Ammon's horn (tissue), 1 donor: Measurements from ENCODE around the gene KIFAP3.
"Not testable (repeated sequence)": the region's sequence is repeated elsewhere in the genome, so short reads cannot be mapped to it uniquely, and the experiment has no call there.

Experiments
- DNase-seq: peaks from one replicate; pipeline ENCODE4 v3.0.0-alpha.2; 2016; ENCODE audit warnings: low spot score

The KIFAP3 gene

GRCh38 chr1:170063109-170063826 is 11.2 kb downstream of the KIFAP3 start:
- no peak for DNase-seq

DNA sequence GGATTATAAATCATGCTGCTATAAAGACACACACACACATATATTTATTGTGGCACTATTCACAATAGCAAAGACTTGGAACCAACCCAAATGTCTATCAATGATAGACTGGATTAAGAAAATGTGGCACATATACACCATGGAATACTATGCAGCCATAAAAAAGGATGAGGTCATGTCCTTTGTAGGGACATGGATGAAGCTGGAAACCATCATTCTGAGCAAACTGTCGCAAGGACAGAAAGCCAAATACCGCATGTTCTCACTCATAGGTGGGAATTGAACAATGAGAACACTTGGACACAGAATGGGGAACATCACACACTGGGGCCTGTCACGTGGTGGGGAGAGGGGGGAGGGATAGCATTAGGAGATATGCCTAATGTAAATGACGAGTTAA is 12.8 kb downstream of the KIFAP3 start:
- not testable (repeated sequence) for DNase-seq

- not testable (repeated sequence) for DNase-seq
These were observed 14.4 kb downstream of the KIFAP3 start for GRCh38 chr1:170060015-170060520.

- DNase-seq = no peak
These were observed 25.2 kb downstream of the KIFAP3 start for GRCh38 chr1:170049176-170049800.

- no peak for DNase-seq
These were observed 26.0 kb downstream of the KIFAP3 start for GRCh38 chr1:170048515-170048914.

- no peak for DNase-seq
These were observed 30.3 kb downstream of the KIFAP3 start for GRCh38 chr1:170044187-170044586.

DNA sequence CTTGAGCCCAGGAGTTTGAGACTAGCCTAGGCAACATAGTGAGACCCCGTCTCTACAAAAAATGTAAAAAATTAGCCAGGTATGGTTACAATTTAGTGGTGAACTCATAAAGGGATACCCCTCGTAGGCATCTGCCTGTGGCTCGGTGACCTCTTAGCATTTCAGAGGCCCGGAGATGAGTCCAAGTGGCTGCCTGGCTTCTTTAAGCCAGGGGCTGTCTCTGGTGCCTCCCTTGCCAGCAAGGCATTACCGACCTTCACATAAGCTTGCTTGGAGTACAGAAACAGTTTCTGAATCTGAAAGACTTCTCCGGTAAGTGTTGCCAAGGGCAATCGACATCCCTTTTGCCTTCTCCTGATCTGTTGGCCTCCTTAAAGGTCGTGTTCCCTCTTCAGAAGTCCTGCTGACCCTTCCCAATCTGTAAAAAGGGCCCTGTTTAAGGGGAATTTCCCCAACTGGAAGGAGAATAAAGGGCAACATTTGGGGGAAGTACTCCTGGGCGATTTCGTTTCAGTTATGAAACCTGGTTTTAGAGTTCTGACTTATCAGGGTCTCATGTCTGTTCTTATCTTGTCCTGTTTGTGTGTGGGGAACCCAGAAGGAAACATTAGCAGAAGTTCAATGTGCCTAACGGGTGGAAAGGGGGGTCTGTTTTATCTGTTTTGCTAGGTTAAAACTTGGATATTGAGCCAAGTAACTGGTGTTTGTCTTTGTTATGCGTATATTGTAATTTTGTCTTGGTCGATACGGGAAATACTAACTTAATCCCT is 32.9 kb downstream of the KIFAP3 start:
- no peak for DNase-seq

- no peak for DNase-seq
These were observed 41.8 kb downstream of the KIFAP3 start for GRCh38 chr1:170032531-170033280.

DNA sequence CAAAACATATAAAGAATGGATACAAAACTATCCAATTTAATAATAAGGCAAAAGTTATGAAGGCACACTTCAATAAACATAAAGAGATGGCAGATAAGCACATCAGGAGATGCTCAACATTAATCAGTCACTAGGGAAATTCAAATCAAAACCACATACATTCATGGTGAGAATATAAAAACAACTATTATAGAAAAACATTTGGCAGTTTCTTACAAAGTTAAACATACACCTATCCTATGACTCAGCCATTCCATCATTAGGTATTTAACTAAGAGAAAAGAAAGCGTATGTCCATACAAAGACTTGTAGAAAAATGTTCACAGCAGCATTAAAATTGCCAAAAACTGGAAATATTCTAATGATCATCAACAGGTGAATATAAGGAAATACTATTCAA is 44.3 kb downstream of the KIFAP3 start:
- DNase-seq = no peak

DNA sequence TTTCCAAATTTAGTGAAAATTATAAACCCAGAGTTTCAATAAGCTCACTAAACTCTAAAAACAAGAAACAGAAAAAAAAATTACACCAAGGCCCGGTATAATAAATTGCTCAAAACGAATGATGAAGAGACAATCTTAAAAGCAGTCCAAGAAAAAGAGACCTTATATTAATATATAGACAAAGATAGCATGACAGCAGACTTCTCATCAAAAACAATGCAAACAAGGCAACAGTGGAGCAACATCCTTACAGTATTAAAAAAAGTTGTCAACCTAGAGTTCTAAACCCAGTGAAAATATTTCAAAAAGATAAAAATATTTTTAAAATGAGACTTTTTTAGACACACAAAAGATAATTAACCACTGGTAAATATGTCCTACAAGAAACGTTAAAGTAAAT is 46.7 kb downstream of the KIFAP3 start:
- no peak for DNase-seq

DNA sequence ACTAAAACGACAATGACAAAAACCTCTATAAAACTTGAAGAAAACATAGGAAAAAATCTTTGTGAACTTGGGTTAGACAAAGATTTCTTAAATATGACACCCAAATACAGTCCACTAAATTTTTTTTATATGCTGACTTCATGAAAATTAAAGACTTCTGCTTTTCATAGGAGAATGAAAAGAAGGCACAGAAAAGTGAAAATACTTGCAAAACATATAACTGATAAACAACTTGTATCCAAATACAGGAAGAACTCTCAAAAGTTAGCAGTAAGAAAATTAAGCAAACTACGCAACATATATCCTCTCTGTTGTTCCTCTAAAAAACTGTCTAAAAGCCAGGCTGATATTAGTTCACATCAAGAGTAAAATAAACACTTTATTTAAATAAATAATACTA is 53.6 kb downstream of the KIFAP3 start:
- DNase-seq = no peak

GRCh38 chr1:170017478-170017877 is 57.0 kb downstream of the KIFAP3 start:
- DNase-seq = no peak

- DNase-seq = no peak
These were observed 61.6 kb downstream of the KIFAP3 start for GRCh38 chr1:170012920-170013319.

- DNase-seq = peak; percentile 21
These were observed 64.1 kb downstream of the KIFAP3 start for GRCh38 chr1:170010443-170010842.

GRCh38 chr1:170009551-170009950 is 64.9 kb downstream of the KIFAP3 start:
- no peak for DNase-seq

DNA sequence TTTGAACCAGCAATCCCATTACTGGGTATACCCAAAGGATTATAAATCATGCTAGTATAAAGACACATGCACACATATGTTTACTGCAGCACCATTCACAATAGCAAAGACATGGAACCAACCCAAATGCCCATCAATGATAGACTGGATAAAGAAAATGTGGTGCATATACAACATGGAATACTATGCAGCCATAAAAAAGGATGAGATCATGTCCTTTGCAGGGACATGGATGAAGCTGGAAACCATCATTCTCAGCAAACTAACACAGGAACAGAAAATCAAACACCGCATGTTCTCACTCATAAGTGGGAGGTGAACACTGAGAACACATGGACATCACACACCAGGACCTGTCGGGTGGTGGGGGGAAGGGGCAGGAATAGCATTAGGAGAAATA is 65.8 kb downstream of the KIFAP3 start:
- DNase-seq = not testable (repeated sequence)

DNA sequence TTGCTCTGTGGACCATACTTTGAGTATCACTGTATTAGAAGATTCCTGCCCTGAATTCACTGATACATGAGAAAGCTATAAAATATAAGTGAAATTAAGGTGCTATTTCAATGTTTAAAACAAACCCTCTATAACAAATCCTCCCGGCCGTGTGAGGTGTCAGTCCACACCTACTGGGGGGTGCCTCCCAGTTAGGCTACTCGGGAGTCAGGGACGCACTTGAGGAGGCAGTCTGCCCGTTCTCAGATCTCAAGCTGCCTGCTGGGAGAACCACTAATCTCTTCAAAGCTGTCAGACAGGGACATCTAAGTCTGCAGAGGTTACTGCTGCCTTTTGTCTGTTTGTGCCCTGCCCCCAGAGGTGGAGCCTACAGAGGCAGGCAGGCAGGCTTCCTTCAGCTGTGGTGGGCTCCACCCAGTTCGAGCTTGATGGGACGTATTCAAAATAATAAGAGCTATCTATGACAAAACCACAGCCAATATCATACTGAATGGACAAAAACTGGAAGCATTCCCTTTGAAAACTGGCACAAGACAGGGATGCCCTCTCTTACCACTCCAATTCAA is 71.1 kb downstream of the KIFAP3 start:
- not testable (repeated sequence) for DNase-seq

GRCh38 chr1:170001266-170001665 is 73.2 kb downstream of the KIFAP3 start:
- no peak for DNase-seq

DNA sequence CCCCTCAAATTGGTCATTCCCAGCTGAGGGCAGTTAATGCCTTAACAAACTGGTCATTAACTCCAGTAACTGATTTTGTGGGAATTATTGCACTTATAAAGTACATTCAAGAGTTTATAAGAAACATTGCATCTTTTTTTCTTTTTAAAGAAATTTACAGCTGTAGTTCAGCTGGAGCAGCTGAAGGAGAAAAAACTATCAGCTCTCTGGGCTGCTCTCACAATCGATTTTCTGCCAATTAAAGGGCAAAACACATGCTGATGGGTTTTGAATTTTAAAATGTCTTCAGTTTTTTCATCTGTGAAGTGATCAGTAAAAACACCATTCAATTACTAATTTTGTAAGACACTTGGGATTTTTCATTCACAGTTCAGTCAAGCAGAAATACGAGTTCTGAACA is 74.7 kb downstream of the KIFAP3 start:
- DNase-seq = no peak

DNA sequence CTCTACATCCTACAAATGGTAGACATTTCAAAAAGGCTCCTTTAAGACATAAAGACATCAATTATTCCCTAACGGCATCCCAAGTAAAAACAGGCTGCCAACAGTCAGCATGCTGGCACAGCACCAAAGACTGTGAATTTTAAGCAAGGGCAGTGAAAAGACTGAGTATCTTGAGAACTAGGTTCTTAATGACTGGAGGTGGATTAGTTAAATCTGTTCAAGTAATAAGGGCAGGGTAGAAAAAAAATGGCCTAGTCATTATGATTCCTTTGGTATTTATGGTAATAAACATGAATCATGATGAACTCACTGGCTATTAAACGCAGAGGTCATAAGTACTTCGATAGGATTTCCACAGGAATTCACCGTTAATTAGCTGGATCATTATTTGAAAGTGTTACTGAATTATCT is 75.2 kb downstream of the KIFAP3 start:
- peak; percentile 34 for DNase-seq

- no peak for DNase-seq
These were observed 78.5 kb downstream of the KIFAP3 start for GRCh38 chr1:169995993-169996392.

- no peak for DNase-seq
These were observed 85.2 kb downstream of the KIFAP3 start for GRCh38 chr1:169989246-169989645.
